Keratinocyte (primary cell): Measurements from ENCODE around the gene AK2. TPM values are rescaled to one million over a fixed set of nuclear protein-coding genes. Genes with fewer than 3 reads are reported as not detected.

Source experiments
- DNase-seq: peaks from one replicate; pipeline ENCODE4 v3.0.0-alpha.2; 2011; ENCODE audit warnings: low read depth, missing footprints, low spot score
- FAIRE-seq: peaks from 2 replicates; lab custom pipeline; 2011; peaks lifted over from hg19 to GRCh38; lab: Jason Lieb, UNC
- H2AFZ ChIP-seq: 2 replicates; pipeline ENCODE4 v1.6.0; 2012; ENCODE audit warnings: low read length, control low read depth, inconsistent platforms; ENCODE audit not compliant: control insufficient read depth
- H3K27ac ChIP-seq: 2 replicates; pipeline ENCODE4 v1.5.1; 2011; ENCODE audit warnings: low read length; ENCODE audit not compliant: control insufficient read depth, insufficient read depth
- H3K27me3 ChIP-seq: 3 replicates; pipeline ENCODE4 v1.6.0; 2011; ENCODE audit warnings: low read length; ENCODE audit not compliant: control insufficient read depth, insufficient read depth; ENCODE audit errors: extremely low read depth
- H3K36me3 ChIP-seq, 2 experiments: 2 replicates in 1 of 2; 3 replicates in 1 of 2; pipeline ENCODE4 v1.5.1; 2011; ENCODE audit warnings: low read length in 2 of 2, mild to moderate bottlenecking in 1 of 2; ENCODE audit not compliant: control insufficient read depth in 2 of 2, insufficient read depth in 2 of 2; ENCODE audit errors: extremely low read depth in 1 of 2
- H3K4me1 ChIP-seq: 3 replicates; pipeline ENCODE4 v1.5.1; 2011; ENCODE audit warnings: low read length; ENCODE audit not compliant: control insufficient read depth, insufficient read depth; ENCODE audit errors: extremely low read depth
- H3K4me2 ChIP-seq: 3 replicates; pipeline ENCODE4 v1.6.0; 2011; ENCODE audit warnings: low read depth, low read length; ENCODE audit not compliant: control insufficient read depth, insufficient read depth; ENCODE audit errors: extremely low read depth
- H3K4me3 ChIP-seq, 3 experiments: fragments of 200-600 bp in 1 of 3; sonication (generic) in 1 of 3; 2 replicates in 2 of 3; 3 replicates in 1 of 3; pipeline ENCODE4 v1.5.1; 2011 to 2016; ENCODE audit warnings: low read length in 3 of 3, mild to moderate bottlenecking in 3 of 3, control low read depth in 2 of 3, inconsistent platforms in 1 of 3, low read depth in 1 of 3, mixed read lengths in 1 of 3, mixed run types in 1 of 3, moderate library complexity in 1 of 3; ENCODE audit not compliant: control insufficient read depth in 2 of 3, insufficient read depth in 2 of 3; ENCODE audit errors: extremely low read depth in 1 of 3
- H3K79me2 ChIP-seq: 2 replicates; pipeline ENCODE4 v1.6.0; 2012; ENCODE audit warnings: low read length; ENCODE audit not compliant: control insufficient read depth, insufficient read depth
- H3K9ac ChIP-seq: 3 replicates; pipeline ENCODE4 v1.6.0; 2011; ENCODE audit warnings: low read length; ENCODE audit not compliant: control insufficient read depth, insufficient read depth; ENCODE audit errors: extremely low read depth
- H3K9me1 ChIP-seq: 3 replicates; pipeline ENCODE4 v1.6.0; 2011; ENCODE audit warnings: low read length; ENCODE audit not compliant: control insufficient read depth, insufficient read depth; ENCODE audit errors: extremely low read depth
- H3K9me3 ChIP-seq: 2 replicates; pipeline ENCODE4 v1.5.1; 2012; ENCODE audit warnings: low read depth, low read length; ENCODE audit not compliant: control insufficient read depth
- H4K20me1 ChIP-seq: 3 replicates; pipeline ENCODE4 v1.6.0; 2011; ENCODE audit warnings: low read length; ENCODE audit not compliant: control insufficient read depth, insufficient read depth; ENCODE audit errors: extremely low read depth
- CTCF ChIP-seq, 3 experiments: IDR thresholded peaks in 1 of 3; conservative IDR thresholded peaks in 1 of 3; optimal IDR thresholded peaks in 1 of 3; 2 replicates in 2 of 3; 3 replicates in 1 of 3; pipeline versions ENCODE3 to v1.5.1; 2011; ENCODE audit warnings: low read length in 3 of 3, mild to moderate bottlenecking in 3 of 3, moderate library complexity in 2 of 3, control low read depth in 1 of 3, inconsistent platforms in 1 of 3; ENCODE audit not compliant: insufficient read depth in 2 of 3; ENCODE audit errors: extremely low read depth in 1 of 3
- EZH2 ChIP-seq: IDR thresholded peaks from one replicate; pipeline ENCODE4 v1.6.1; 2012; ENCODE audit warnings: inconsistent platforms, mild to moderate bottlenecking, low read length, moderate library complexity
- dilution Hi-C: fragments of 300-500 bp; cut with MboI; formaldehyde crosslinking; loops from one replicate; pipeline ENCODE4 v1.7.0; 2020; ENCODE audit warnings: low sequenced_read_pairs; ENCODE audit not compliant: extremely low pct_ligation_motif_present
- polyA plus RNA-seq, 5 experiments: library from polyadenylated mRNA; depleted of rRNA in 3 of 5; stranded (reverse) in 3 of 5; stranded (forward) in 1 of 5; unstranded in 1 of 5; fragments of >200 nt; gene quantifications; 1 replicate in 1 of 5; 2 replicates in 3 of 5; 3 replicates in 1 of 5; pipeline versions ENCODE4 v1.2.1 to v1.2.3, GENCODE V29; 2011 to 2012; ENCODE audit warnings: missing spikeins in 2 of 5, low read depth in 1 of 5, low replicate concordance in 1 of 5

Gene AK2
- polyA plus RNA-seq, 1 donor (not counting 4 experiments of a cell fraction or from before 2014, with no cell fraction given) = 258 TPM

GRCh38 chr1:33008051-33008914, 28.4 kb downstream of the AK2 start:
- no peaks in the 10 kb centered on the region for H3K27me3 ChIP-seq
- no peak for DNase-seq
- no peak overlapping the region for H3K4me2 ChIP-seq
- dilution Hi-C loops = no loop called here
- H3K9me1 ChIP-seq = peaks cover 2% of the 10 kb centered on the region
- peaks cover 26 to 29% of the 10 kb centered on the region in 2 experiments for H3K36me3 ChIP-seq
- FAIRE-seq = no peak
- no peak overlapping the region for H3K9ac ChIP-seq
- TF ChIP-seq CTCF (optimal IDR thresholded peaks at IDR 0.05 in 1 of 3, IDR thresholded peaks at IDR 0.05 in 1 of 3, conservative IDR thresholded peaks at IDR 0.05 in 1 of 3; ENCODE audit: extremely low read depth in 1 of 3, insufficient read depth in 2 of 3, low read length in 3 of 3) (no peak), EZH2 (no peak)
- H3K9me3 ChIP-seq = no peaks in the 10 kb centered on the region
- H3K4me3 ChIP-seq = no peak overlapping the region
- H3K27ac ChIP-seq = peak overlapping the region; percentile 55
- H2AFZ ChIP-seq = no peak overlapping the region
- no peaks in the 10 kb centered on the region for H4K20me1 ChIP-seq
- peaks cover 40% of the 10 kb centered on the region for H3K4me1 ChIP-seq
- H3K79me2 ChIP-seq = no peaks in the 10 kb centered on the region

- dilution Hi-C loops = no loop called here
- DNase-seq (peak; percentile 70), FAIRE-seq (peak; percentile 64)
- Histone ChIP-seq H3K36me3 (peaks cover 20 to 22% of the 10 kb centered on the region in 2 experiments), H3K9me3 (no peaks in the 10 kb centered on the region), H3K27me3 (no peaks in the 10 kb centered on the region), H3K9ac (no peak overlapping the region), H3K79me2 (no peaks in the 10 kb centered on the region), H3K4me2 (no peak overlapping the region), H3K27ac (peak overlapping the region; percentile 55), H3K4me3 (no peak overlapping the region), H3K9me1 (peaks cover 2% of the 10 kb centered on the region), H2AFZ (no peak overlapping the region), H4K20me1 (no peaks in the 10 kb centered on the region), H3K4me1 (peaks cover 40% of the 10 kb centered on the region)
- TF ChIP-seq CTCF (optimal IDR thresholded peaks at IDR 0.05 in 1 of 3, IDR thresholded peaks at IDR 0.05 in 1 of 3, conservative IDR thresholded peaks at IDR 0.05 in 1 of 3; ENCODE audit: extremely low read depth in 1 of 3, insufficient read depth in 2 of 3, low read length in 3 of 3) (peak; percentile 66 to 89 (median 76)), EZH2 (no peak)
Observed at GRCh38 chr1:33007190-33008050, 29.3 kb downstream of the AK2 start.
